PC-9 (cell line): ENCODE data around the gene LRFN4. TPM values are rescaled to one million over a fixed set of nuclear protein-coding genes. Genes with fewer than 3 reads are reported as not detected.

ENCODE experiments used
- BruUV-seq: library from RNA; stranded (reverse); fragments of 400-500 nt; replicated peaks from 2 replicates; lab custom pipeline; 2021; lab: Mats Ljungman, UMichigan
- CTCF ChIA-PET: fragments of 300-600 bp; sonication (Branson Sonifier 250); formaldehyde crosslinking; loops from one replicate; lab custom pipeline; 2022; ENCODE audit warnings: antibody characterized with exemption; lab: Charles Lee
- POLR2A ChIA-PET: fragments of 300-600 bp; sonication (Branson Sonifier 250); formaldehyde crosslinking; loops from one replicate; lab custom pipeline; 2022; ENCODE audit warnings: antibody characterized with exemption; ENCODE audit not compliant: unreplicated experiment; lab: Charles Lee
- DNase-seq, 2 experiments: peaks; one replicate each; pipeline versions ENCODE4 v3.0.0 to v3.0.0-alpha.2; 2015 to 2022; ENCODE audit warnings: mixed read lengths in 1 of 2
- H2AFZ ChIP-seq: fragments of 200-600 bp; sonication (generic); 2 replicates; pipeline ENCODE4 v1.8.1; 2017; ENCODE audit warnings: antibody characterized with exemption
- H3F3A ChIP-seq: fragments of 200-600 bp; sonication (generic); 2 replicates; pipeline ENCODE4 v1.8.1; 2017; ENCODE audit warnings: antibody characterized with exemption, mild to moderate bottlenecking, low read depth; ENCODE audit not compliant: insufficient read depth
- H3K27ac ChIP-seq: fragments of 200-600 bp; sonication (generic); 2 replicates; pipeline ENCODE4 v1.6.1; 2016; ENCODE audit warnings: mixed run types
- H3K27me3 ChIP-seq: fragments of 200-600 bp; sonication (generic); 2 replicates; pipeline ENCODE4 v1.6.1; 2016; ENCODE audit warnings: low read depth, mixed run types; ENCODE audit not compliant: insufficient read depth
- H3K36me3 ChIP-seq: fragments of 200-600 bp; sonication (generic); 2 replicates; pipeline ENCODE4 v1.6.1; 2016; ENCODE audit warnings: low read depth, mixed run types
- H3K4me1 ChIP-seq: fragments of 200-600 bp; sonication (generic); replicated peaks from 2 replicates; pipeline ENCODE4 v1.6.1; 2016; ENCODE audit warnings: mixed run types; ENCODE audit not compliant: insufficient read depth
- H3K4me2 ChIP-seq: fragments of 200-600 bp; sonication (generic); 2 replicates; pipeline ENCODE4 v1.6.1; 2017; ENCODE audit warnings: mixed run types
- H3K4me3 ChIP-seq: fragments of 200-600 bp; sonication (generic); 2 replicates; pipeline ENCODE4 v1.6.1; 2016; ENCODE audit warnings: mixed run types
- H3K79me2 ChIP-seq: fragments of 200-600 bp; sonication (generic); 2 replicates; pipeline ENCODE4 v1.6.1; 2017; ENCODE audit warnings: low read depth, mixed run types
- H3K9me2 ChIP-seq: fragments of 200-600 bp; sonication (generic); 2 replicates; pipeline ENCODE4 v1.8.1; 2017; ENCODE audit warnings: mild to moderate bottlenecking; ENCODE audit not compliant: insufficient read depth
- H3K9me3 ChIP-seq: fragments of 200-600 bp; sonication (generic); 2 replicates; pipeline ENCODE4 v1.8.1; 2016; ENCODE audit warnings: low read depth; ENCODE audit not compliant: insufficient read depth
- H4K20me1 ChIP-seq: fragments of 200-600 bp; sonication (generic); 2 replicates; pipeline ENCODE4 v1.8.1; 2017; ENCODE audit not compliant: insufficient read depth
- CTCF ChIP-seq: fragments of 200-600 bp; sonication (generic); conservative IDR thresholded peaks from 2 replicates; pipeline ENCODE4 v1.6.1; 2017; ENCODE audit warnings: mixed run types, antibody characterized with exemption, mild to moderate bottlenecking, moderate library complexity
- EZH2 ChIP-seq: fragments of 200-600 bp; sonication (generic); IDR thresholded peaks from 2 replicates; pipeline ENCODE4 v1.8.0; 2017; ENCODE audit warnings: antibody characterized with exemption, low read depth
- intact Hi-C: fragments of 100-400 bp; cut with micrococcal nuclease; formaldehyde crosslinking; loops from one replicate; pipeline ENCODE4 v1.10.0; 2022; ENCODE audit not compliant: unreplicated experiment
- total RNA-seq: library from RNA; stranded (reverse); gene quantifications from 2 replicates; pipeline ENCODE4 v1.2.3, GENCODE V29; 2021

Gene LRFN4
- total RNA-seq, 1 experiment from 2014 or later: 13.8 TPM

GRCh38 chr11:66834539-66834845, 22.4 kb upstream of the LRFN4 start:
- no peak overlapping the region for H3K4me2 ChIP-seq
- H3F3A ChIP-seq: peaks cover 32% of the 10 kb centered on the region
- no peaks in the 10 kb centered on the region for H3K79me2 ChIP-seq
- no peaks in the 10 kb centered on the region for H3K27me3 ChIP-seq
- TF ChIP-seq CTCF (peak; percentile 49), EZH2 (no peak)
- H3K9me2 ChIP-seq: no peaks in the 10 kb centered on the region
- no TSS peak for BruUV-seq
- H3K27ac ChIP-seq: no peak overlapping the region
- H2AFZ ChIP-seq: no peak overlapping the region
- intact Hi-C loops: loop anchor here (1.0 to 2.0 kb wide), 3 partner anchors 49 to 426 kb away; no protein-coding TSS in a partner anchor
- 0 out of 2 replicates have a peak, but pooled peaks cover 6% of the 10 kb centered on the region for H3K36me3 ChIP-seq
- no peak overlapping the region for H3K4me3 ChIP-seq
- POLR2A ChIA-PET: interaction anchor here (0.5 to 0.6 kb wide), 3 partner anchors 188 to 516 kb away, joined by 4 to 6 read pairs (median 4); no protein-coding TSS in a partner anchor
- no peak for DNase-seq
- no peaks in the 10 kb centered on the region; the same call in 1 of the 2 replicates for H4K20me1 ChIP-seq
- no peaks in the 10 kb centered on the region for H3K9me3 ChIP-seq
- CTCF ChIA-PET: interaction anchor here (0.6 kb wide), 5 partner anchors 140 to 443 kb away, joined by 3 to 4 read pairs (median 3); no protein-coding TSS in a partner anchor
- H3K4me1 ChIP-seq: peaks cover 9% of the 10 kb centered on the region

DNA sequence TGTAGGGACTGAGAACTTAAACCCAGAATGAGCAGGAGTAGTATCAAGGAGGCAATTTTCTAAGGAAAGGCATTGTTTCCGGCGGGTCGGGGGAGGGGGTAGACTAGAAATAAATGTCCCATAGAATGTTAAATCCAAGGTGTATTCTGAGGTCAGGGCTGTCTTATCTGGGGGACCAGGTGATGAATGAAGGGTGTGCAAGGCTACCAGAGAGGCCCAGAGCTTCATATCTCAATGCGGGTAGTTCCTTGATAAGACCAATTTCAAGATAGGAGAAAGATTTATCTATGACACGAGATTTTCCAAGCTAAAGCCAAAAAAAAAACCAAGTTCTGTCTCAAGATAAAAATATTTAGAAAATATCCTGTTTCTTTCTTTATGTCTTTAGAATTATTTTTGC, 21.9 kb upstream of the LRFN4 start:
- Histone ChIP-seq H2AFZ (no peak overlapping the region), H3K4me2 (no peak overlapping the region), H3K4me3 (no peak overlapping the region), H3K9me3 (no peaks in the 10 kb centered on the region), H3F3A (peaks cover 36% of the 10 kb centered on the region), H3K27ac (no peak overlapping the region), H3K79me2 (no peaks in the 10 kb centered on the region), H3K4me1 (peaks cover 9% of the 10 kb centered on the region), H4K20me1 (no peaks in the 10 kb centered on the region; the same call in 1 of the 2 replicates), H3K36me3 (0 out of 2 replicates have a peak, but pooled peaks cover 6% of the 10 kb centered on the region), H3K9me2 (no peaks in the 10 kb centered on the region), H3K27me3 (no peaks in the 10 kb centered on the region)
- CTCF ChIA-PET: interaction anchor here (0.6 kb wide), 5 partner anchors 140 to 443 kb away, joined by 3 to 4 read pairs (median 3); no protein-coding TSS in a partner anchor
- no TSS peak for BruUV-seq
- DNase-seq: no peak
- no peak for TF ChIP-seq CTCF
- TF ChIP-seq EZH2: no peak
- POLR2A ChIA-PET: interaction anchor here (0.6 kb wide), 2 partner anchors 235 to 516 kb away, joined by 4 read pairs; no protein-coding TSS in a partner anchor
- intact Hi-C loops: loop anchor here (1.0 to 2.0 kb wide), 3 partner anchors 48 to 426 kb away; no protein-coding TSS in a partner anchor

DNA sequence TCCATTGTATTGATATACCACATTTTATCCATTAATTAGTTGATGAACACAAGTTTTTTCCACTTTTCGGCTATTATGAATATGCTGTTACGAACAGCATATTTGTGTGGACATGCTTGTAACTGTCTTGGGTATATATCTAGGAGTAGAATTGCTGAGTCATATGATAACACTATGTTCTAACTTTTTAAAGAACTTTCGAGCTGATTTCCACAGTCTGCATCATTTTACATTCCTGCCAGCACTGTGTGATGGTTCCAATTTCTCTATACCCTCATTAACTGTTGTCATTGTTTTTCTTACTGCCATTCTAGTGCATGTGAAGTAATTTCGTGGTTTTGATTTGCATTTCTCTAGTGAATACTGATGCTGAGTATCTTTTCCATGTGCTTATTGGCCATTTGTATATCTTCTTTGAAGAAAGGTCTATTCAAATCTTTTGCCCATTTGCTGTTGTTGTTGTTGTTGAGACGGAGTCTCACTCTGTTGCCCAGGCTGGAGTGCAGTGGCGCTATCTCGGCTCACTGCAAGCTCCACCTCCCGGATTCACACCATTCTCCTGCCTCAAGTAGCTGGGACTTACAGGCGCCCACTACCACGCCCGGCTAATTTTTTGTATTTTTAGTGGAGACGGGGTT, 21.0 kb upstream of the LRFN4 start:
- 0 out of 2 replicates have a peak, but pooled peaks cover 6% of the 10 kb centered on the region for H3K36me3 ChIP-seq
- CTCF ChIA-PET: no interaction called here
- H4K20me1 ChIP-seq: no peaks in the 10 kb centered on the region; the same call in 1 of the 2 replicates
- POLR2A ChIA-PET: interaction anchor here (0.6 kb wide), 1 partner anchor 70 kb away, joined by 3 read pairs; no protein-coding TSS in a partner anchor
- no peaks in the 10 kb centered on the region for H3K9me2 ChIP-seq
- H3K9me3 ChIP-seq: no peaks in the 10 kb centered on the region
- H3K27ac ChIP-seq: no peak overlapping the region
- DNase-seq: no peak
- peaks cover 9% of the 10 kb centered on the region for H3K4me1 ChIP-seq
- H3K4me3 ChIP-seq: no peak overlapping the region
- H3F3A ChIP-seq: peaks cover 45% of the 10 kb centered on the region
- BruUV-seq: no TSS peak
- H2AFZ ChIP-seq: no peak overlapping the region
- intact Hi-C loops: loop anchor here (2.0 kb wide), 1 partner anchor 427 kb away; no protein-coding TSS in a partner anchor
- H3K4me2 ChIP-seq: no peak overlapping the region
- H3K79me2 ChIP-seq: peaks cover 7% of the 10 kb centered on the region; the same call in 1 of the 2 replicates
- TF ChIP-seq EZH2: no peak
- no peak for TF ChIP-seq CTCF
- no peaks in the 10 kb centered on the region for H3K27me3 ChIP-seq
